Measurements from ENCODE around the gene ATP6V0A4. TPM values are rescaled to one million over a fixed set of nuclear protein-coding genes. Genes with fewer than 3 reads are reported as not detected.
"Not testable (repeated sequence)": the region's sequence is repeated elsewhere in the genome, so short reads cannot be mapped to it uniquely, and the experiment has no call there.

Gene ATP6V0A4
- total and polyA plus RNA-seq, 2 donors (not counting 1 experiment from before 2014, with no cell fraction given): not detected

DNA sequence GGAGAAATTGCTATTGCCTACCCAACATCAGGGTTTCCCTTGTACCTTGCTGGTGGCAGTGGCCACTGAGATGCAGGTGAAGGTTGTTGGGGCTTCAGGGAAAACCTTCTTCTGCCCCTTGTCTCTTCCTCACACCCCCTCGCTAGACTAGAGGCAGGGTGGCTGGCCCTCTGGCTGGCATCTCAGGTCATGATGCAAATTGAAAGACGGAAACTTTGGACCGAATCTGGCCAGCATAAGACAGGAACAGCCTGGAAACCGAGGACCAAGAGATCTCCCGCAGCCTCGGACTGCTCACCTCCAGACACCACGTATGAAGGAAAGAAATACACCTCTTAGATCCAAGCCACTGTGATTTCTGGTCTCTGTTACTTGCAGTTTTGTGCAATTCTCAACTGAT lies 99.7 kb downstream of the ATP6V0A4 start:
- no peak overlapping the region for H2AFZ ChIP-seq (ENCODE audit: low read length)
- H3K9me3 ChIP-seq (ENCODE audit: control insufficient read depth, insufficient read depth, low read depth, low read length): no peaks in the 10 kb centered on the region
- H3K4me1 ChIP-seq (ENCODE audit: control insufficient read depth, extremely low read depth, insufficient read depth, low read length): no peaks in the 10 kb centered on the region
- H3K4me2 ChIP-seq (ENCODE audit: extremely low read depth, insufficient read depth, low read length): no peak overlapping the region
- H3K4me3 ChIP-seq (replicated peaks in 1 of 4; ENCODE audit: control extremely low read depth in 1 of 4, insufficient read depth in 1 of 4, low read depth in 3 of 4, low read length in 4 of 4): no peak overlapping the region
- no peaks in the 10 kb centered on the region for H3K79me2 ChIP-seq (ENCODE audit: control insufficient read depth, insufficient read depth, low read length)
- no peak overlapping the region for H3K27ac ChIP-seq (ENCODE audit: insufficient read depth, low read length)
- no peak for DNase-seq (ENCODE audit: low read depth in 2 of 2)
- H3K36me3 ChIP-seq (ENCODE audit: control insufficient read depth, insufficient read depth, low read length): no peaks in the 10 kb centered on the region
- H3K27me3 ChIP-seq (ENCODE audit: control insufficient read depth, insufficient read depth, low read length): no peaks in the 10 kb centered on the region
- TF ChIP-seq CTCF (conservative IDR thresholded peaks at IDR 0.05 in 1 of 2, IDR thresholded peaks at IDR 0.05 in 1 of 2; ENCODE audit: low read depth in 1 of 2, low read length in 2 of 2) (no peak), EZH2 (IDR thresholded peaks at IDR 0.05; ENCODE audit: low read length, missing control alignments) (no peak)
- H4K20me1 ChIP-seq (ENCODE audit: control insufficient read depth, extremely low read depth, insufficient read depth, low read length): no peaks in the 10 kb centered on the region
- no peak overlapping the region for H3K9ac ChIP-seq (ENCODE audit: insufficient read depth, low read length)

GRCh38 chr7:138697535-138698182 lies 100.3 kb downstream of the ATP6V0A4 start:
- no peaks in the 10 kb centered on the region for H3K4me1 ChIP-seq (ENCODE audit: control insufficient read depth, extremely low read depth, insufficient read depth, low read length)
- no peaks in the 10 kb centered on the region for H3K36me3 ChIP-seq (ENCODE audit: control insufficient read depth, insufficient read depth, low read length)
- TF ChIP-seq CTCF (conservative IDR thresholded peaks at IDR 0.05 in 1 of 2, IDR thresholded peaks at IDR 0.05 in 1 of 2; ENCODE audit: low read depth in 1 of 2, low read length in 2 of 2) (no peak), EZH2 (IDR thresholded peaks at IDR 0.05; ENCODE audit: low read length, missing control alignments) (no peak)
- no peak overlapping the region for H3K9ac ChIP-seq (ENCODE audit: insufficient read depth, low read length)
- no peaks in the 10 kb centered on the region for H3K27me3 ChIP-seq (ENCODE audit: control insufficient read depth, insufficient read depth, low read length)
- no peak overlapping the region for H3K4me3 ChIP-seq (replicated peaks in 1 of 4; ENCODE audit: control extremely low read depth in 1 of 4, insufficient read depth in 1 of 4, low read depth in 3 of 4, low read length in 4 of 4)
- no peak overlapping the region for H3K4me2 ChIP-seq (ENCODE audit: extremely low read depth, insufficient read depth, low read length)
- no peak overlapping the region for H2AFZ ChIP-seq (ENCODE audit: low read length)
- H3K9me3 ChIP-seq (ENCODE audit: control insufficient read depth, insufficient read depth, low read depth, low read length): no peaks in the 10 kb centered on the region
- no peak overlapping the region for H3K27ac ChIP-seq (ENCODE audit: insufficient read depth, low read length)
- DNase-seq (ENCODE audit: low read depth in 2 of 2): no peak
- no peaks in the 10 kb centered on the region for H4K20me1 ChIP-seq (ENCODE audit: control insufficient read depth, extremely low read depth, insufficient read depth, low read length)
- H3K79me2 ChIP-seq (ENCODE audit: control insufficient read depth, insufficient read depth, low read length): no peaks in the 10 kb centered on the region

- not testable (repeated sequence) for H2AFZ ChIP-seq (ENCODE audit: low read length); H3K27ac ChIP-seq (ENCODE audit: insufficient read depth, low read length); H3K36me3 ChIP-seq (ENCODE audit: control insufficient read depth, insufficient read depth, low read length); H3K9me3 ChIP-seq (ENCODE audit: control insufficient read depth, insufficient read depth, low read depth, low read length); H3K79me2 ChIP-seq (ENCODE audit: control insufficient read depth, insufficient read depth, low read length); DNase-seq (ENCODE audit: low read depth in 2 of 2); H4K20me1 ChIP-seq (ENCODE audit: control insufficient read depth, extremely low read depth, insufficient read depth, low read length); H3K4me1 ChIP-seq (ENCODE audit: control insufficient read depth, extremely low read depth, insufficient read depth, low read length); H3K4me2 ChIP-seq (ENCODE audit: extremely low read depth, insufficient read depth, low read length); H3K9ac ChIP-seq (ENCODE audit: insufficient read depth, low read length); H3K4me3 ChIP-seq (replicated peaks in 1 of 4; ENCODE audit: control extremely low read depth in 1 of 4, insufficient read depth in 1 of 4, low read depth in 3 of 4, low read length in 4 of 4); H3K27me3 ChIP-seq (ENCODE audit: control insufficient read depth, insufficient read depth, low read length)
Measured at GRCh38 chr7:138695776-138696175, 102.2 kb downstream of the ATP6V0A4 start.

Measured in fibroblast of lung (primary cell).